IPS-15b (cell line): Measurements from ENCODE around the gene EIPR1.

ENCODE experiments used
- H3K27me3 ChIP-seq: one replicate; pipeline ENCODE4 v1.6.1; 2013; ENCODE audit warnings: low read length; ENCODE audit not compliant: control insufficient read depth, insufficient read depth
- H3K36me3 ChIP-seq: one replicate; pipeline ENCODE4 v1.6.1; 2013; ENCODE audit warnings: low read length; ENCODE audit not compliant: control insufficient read depth, insufficient read depth
- H3K4me1 ChIP-seq: one replicate; pipeline ENCODE4 v1.6.1; 2013; ENCODE audit warnings: mild to moderate bottlenecking, low read length; ENCODE audit not compliant: control insufficient read depth, insufficient read depth
- H3K4me3 ChIP-seq: one replicate; pipeline ENCODE4 v1.5.1; 2013; ENCODE audit warnings: low read depth, low read length
- H3K9ac ChIP-seq: one replicate; pipeline ENCODE4 v1.6.1; 2013; ENCODE audit warnings: low read depth, mild to moderate bottlenecking, low read length
- H3K9me3 ChIP-seq: one replicate; pipeline ENCODE4 v1.6.1; 2013; ENCODE audit warnings: mild to moderate bottlenecking, low read length; ENCODE audit not compliant: control insufficient read depth, insufficient read depth

The EIPR1 gene

DNA sequence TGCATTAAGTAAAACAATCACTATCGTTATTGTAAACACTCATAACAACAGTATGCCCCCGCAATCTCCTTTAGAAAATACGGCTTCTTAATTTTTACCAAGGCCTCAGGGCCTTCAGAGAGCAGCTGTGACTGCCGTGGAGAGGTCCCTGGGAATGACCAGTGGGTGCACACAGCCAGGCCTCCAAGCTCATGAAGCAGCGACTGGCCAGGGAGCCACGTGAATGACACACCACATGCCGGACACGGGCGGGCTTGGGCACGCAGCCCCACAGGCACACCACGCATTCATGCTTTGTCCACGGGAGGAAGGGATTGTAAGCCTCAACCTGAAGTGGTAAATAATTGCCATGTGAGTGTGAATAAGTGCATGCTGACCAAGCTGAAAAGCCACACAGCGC lies 121.0 kb downstream of the EIPR1 start:
- Histone ChIP-seq H3K27me3 (no peaks in the 10 kb centered on the region), H3K36me3 (no peaks in the 10 kb centered on the region), H3K4me3 (no peak overlapping the region), H3K9me3 (no peaks in the 10 kb centered on the region), H3K9ac (no peak overlapping the region), H3K4me1 (no peaks in the 10 kb centered on the region)

- no peak overlapping the region for H3K4me3 ChIP-seq
Measured at GRCh38 chr2:3256157-3256556, 121.5 kb downstream of the EIPR1 start.

GRCh38 chr2:3254442-3254941 lies 123.1 kb downstream of the EIPR1 start:
- Histone ChIP-seq H3K4me3 (no peak overlapping the region), H3K4me1 (no peaks in the 10 kb centered on the region), H3K27me3 (no peaks in the 10 kb centered on the region), H3K9ac (no peak overlapping the region), H3K36me3 (peaks cover 5% of the 10 kb centered on the region), H3K9me3 (no peaks in the 10 kb centered on the region)

More at GRCh38 chr2:3256157-3256556, 121.5 kb downstream of the EIPR1 start:
- Histone ChIP-seq H3K9me3 (no peaks in the 10 kb centered on the region), H3K36me3 (no peaks in the 10 kb centered on the region), H3K4me1 (no peaks in the 10 kb centered on the region), H3K9ac (no peak overlapping the region), H3K27me3 (no peaks in the 10 kb centered on the region)

DNA sequence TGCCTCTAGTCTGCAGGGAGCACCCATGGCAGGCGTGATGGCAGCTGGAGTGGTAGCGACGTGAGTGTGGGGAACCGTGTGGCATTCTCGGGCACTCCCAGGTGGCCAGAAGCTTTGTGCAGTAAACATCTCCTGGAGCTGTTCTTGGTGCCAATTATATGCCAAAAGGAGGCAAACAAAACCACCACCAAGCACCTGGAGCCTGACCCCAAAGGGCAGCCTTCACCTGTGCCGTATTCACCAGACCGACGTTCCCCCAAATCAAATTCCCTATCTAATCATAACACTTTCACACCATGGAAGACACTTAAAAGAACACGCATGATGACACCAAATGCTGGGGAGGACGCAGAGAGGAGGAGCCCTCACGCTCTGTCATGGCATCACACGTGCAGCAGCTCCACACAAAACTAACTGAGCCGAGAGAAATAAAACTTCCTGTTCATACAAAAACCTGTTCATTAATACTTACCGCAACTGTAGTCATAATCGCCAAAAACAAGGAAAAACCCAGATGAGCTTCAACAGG lies 123.6 kb downstream of the EIPR1 start:
- Histone ChIP-seq H3K4me3 (no peak overlapping the region), H3K9ac (no peak overlapping the region), H3K27me3 (no peaks in the 10 kb centered on the region), H3K4me1 (no peaks in the 10 kb centered on the region), H3K36me3 (peaks cover 5% of the 10 kb centered on the region), H3K9me3 (no peaks in the 10 kb centered on the region)

GRCh38 chr2:3251946-3252345 lies 125.7 kb downstream of the EIPR1 start:
- Histone ChIP-seq H3K9ac (no peak overlapping the region), H3K27me3 (no peaks in the 10 kb centered on the region), H3K4me3 (no peak overlapping the region), H3K4me1 (no peaks in the 10 kb centered on the region), H3K36me3 (peaks cover 5% of the 10 kb centered on the region), H3K9me3 (no peaks in the 10 kb centered on the region)

DNA sequence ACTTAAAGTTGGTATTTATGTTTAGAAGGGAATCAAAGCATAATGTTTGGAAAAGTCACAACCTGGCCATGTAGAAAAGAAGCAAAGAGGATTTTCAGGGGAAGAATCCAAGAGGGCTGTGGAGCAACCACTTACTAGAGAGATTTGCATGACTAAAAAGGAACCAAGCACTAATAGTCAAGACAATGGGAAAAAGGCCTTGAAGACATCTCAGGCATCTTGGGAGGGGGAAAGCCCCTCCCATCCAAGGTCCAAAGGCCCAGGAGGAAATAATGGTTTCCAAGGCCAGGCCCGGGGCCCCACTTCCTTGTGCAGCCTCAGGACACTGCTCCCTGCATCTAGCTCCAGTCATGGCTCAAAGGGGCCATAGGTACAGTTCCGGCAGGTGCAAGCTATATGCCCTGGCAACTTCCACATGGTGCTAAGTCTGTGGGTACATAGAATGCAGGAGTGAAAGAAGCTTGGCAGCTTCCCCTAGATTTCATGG lies 128.1 kb downstream of the EIPR1 start:
- no peak overlapping the region for H3K9ac ChIP-seq
- H3K9me3 ChIP-seq, result no peaks in the 10 kb centered on the region
- H3K36me3 ChIP-seq, result peaks cover 5% of the 10 kb centered on the region
- no peaks in the 10 kb centered on the region for H3K4me1 ChIP-seq
- no peak overlapping the region for H3K4me3 ChIP-seq
- H3K27me3 ChIP-seq, result no peaks in the 10 kb centered on the region

GRCh38 chr2:3248754-3249475 lies 128.7 kb downstream of the EIPR1 start:
- Histone ChIP-seq H3K4me1 (no peaks in the 10 kb centered on the region), H3K36me3 (peaks cover 5% of the 10 kb centered on the region), H3K4me3 (no peak overlapping the region)

DNA sequence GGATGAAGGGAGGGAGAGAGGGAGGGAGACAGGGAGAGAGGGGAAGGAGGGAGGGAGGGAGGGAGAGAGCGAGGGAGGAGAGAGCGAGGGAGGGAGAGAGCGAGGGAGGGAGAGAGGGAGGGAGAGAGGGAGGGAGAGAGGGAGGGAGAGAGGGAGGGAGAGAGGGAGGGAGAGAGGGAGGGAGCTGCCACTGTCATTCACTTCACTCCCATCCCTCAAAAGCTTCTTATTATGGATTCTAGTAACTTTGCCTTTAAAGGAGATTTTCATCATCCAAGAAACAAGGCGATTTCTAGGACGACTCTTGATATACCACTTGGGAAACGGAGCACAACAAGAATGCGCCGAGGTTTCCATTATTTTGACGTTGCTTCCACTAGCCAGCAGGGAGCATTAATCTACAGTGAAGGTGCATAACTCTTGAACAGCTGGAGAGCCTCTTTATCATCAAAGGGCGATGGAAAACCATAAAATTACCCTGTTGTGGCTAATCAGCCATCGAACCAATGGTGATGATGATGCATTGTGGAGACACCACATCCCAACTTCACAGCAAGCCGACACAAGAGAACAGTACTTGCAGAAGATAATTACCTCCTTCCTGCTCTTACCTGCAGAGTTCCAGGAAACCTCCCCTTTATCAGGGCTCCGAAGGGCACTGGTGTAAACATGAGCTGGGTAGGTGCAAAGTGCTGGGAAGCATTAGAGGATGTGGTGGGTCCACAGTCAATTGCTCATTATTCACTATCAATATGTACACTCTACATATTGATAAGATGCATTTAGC lies 130.5 kb downstream of the EIPR1 start:
- Histone ChIP-seq H3K9me3 (no peaks in the 10 kb centered on the region), H3K4me3 (no peak overlapping the region), H3K36me3 (peaks cover 5% of the 10 kb centered on the region), H3K4me1 (no peaks in the 10 kb centered on the region), H3K9ac (no peak overlapping the region), H3K27me3 (no peaks in the 10 kb centered on the region)

More at GRCh38 chr2:3248754-3249475, 128.7 kb downstream of the EIPR1 start:
- Histone ChIP-seq H3K9me3 (no peaks in the 10 kb centered on the region), H3K9ac (no peak overlapping the region), H3K27me3 (no peaks in the 10 kb centered on the region)

- H3K4me1 ChIP-seq, result no peaks in the 10 kb centered on the region
- peaks cover 5% of the 10 kb centered on the region for H3K36me3 ChIP-seq
- H3K4me3 ChIP-seq, result no peak overlapping the region
- no peak overlapping the region for H3K9ac ChIP-seq
- H3K27me3 ChIP-seq, result no peaks in the 10 kb centered on the region
- no peaks in the 10 kb centered on the region for H3K9me3 ChIP-seq
Measured at GRCh38 chr2:3246406-3246805, 131.2 kb downstream of the EIPR1 start.

DNA sequence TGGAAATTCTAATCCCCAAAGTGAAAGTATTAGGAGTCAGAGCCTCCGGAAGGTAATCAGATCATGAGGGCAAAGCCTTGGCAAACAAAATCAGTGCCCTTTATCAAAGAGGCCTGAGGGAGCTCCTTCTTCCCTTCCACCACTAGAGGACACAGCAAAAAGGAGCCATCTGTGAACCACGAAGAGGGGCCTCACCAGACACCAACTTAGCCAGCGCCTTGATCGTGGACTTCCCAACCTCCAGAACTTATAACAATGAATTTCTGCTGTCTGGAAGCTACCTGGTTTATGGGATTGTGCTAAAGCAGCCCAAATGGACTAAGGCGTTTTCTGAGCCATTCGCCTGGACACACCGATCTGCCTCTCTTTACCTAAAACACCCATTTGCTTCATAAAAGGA lies 133.1 kb downstream of the EIPR1 start:
- H3K4me1 ChIP-seq, result no peaks in the 10 kb centered on the region
- no peaks in the 10 kb centered on the region for H3K27me3 ChIP-seq
- no peak overlapping the region for H3K4me3 ChIP-seq
- H3K9me3 ChIP-seq, result no peaks in the 10 kb centered on the region
- H3K36me3 ChIP-seq, result no peaks in the 10 kb centered on the region
- H3K9ac ChIP-seq, result no peak overlapping the region

DNA sequence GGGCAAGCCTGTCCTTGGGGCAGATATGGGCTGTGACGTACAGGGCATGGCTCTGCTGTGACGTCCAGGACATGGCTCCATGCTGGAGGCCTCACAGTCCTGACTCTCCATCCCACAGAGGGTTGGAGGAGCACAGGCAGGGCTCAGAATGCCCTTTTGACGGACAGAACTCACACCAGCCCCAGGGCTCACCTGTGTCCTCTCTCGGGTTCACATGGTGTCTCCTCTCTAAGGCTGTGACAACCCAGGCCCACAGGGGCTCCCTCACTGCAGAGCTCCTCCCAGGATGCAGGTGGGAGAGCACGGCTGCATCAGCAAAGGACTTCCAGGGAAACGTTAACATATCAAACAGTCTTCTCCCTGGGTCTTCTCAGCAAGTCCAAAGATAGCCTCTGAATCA lies 133.8 kb downstream of the EIPR1 start:
- H3K4me3 ChIP-seq, result no peak overlapping the region

More for the DNA sequence above, 133.8 kb downstream of the EIPR1 start:
- no peaks in the 10 kb centered on the region for H3K4me1 ChIP-seq
- no peak overlapping the region for H3K9ac ChIP-seq
- no peaks in the 10 kb centered on the region for H3K27me3 ChIP-seq
- H3K36me3 ChIP-seq, result no peaks in the 10 kb centered on the region
- no peaks in the 10 kb centered on the region for H3K9me3 ChIP-seq
